OCI-LY1 (cell line): ENCODE measurements around the gene MAGI1.

Experiments used
- CTCF ChIP-seq: fragments of 200-600 bp; sonication (generic), shearing (Covaris generic); IDR thresholded peaks from 2 replicates; pipeline ENCODE4 v1.5.1; 2017; ENCODE audit warnings: mild to moderate bottlenecking, antibody characterized with exemption, low read length, moderate library complexity, mixed read lengths
- EZH2 ChIP-seq: fragments of 200-600 bp; sonication (generic), shearing (Covaris generic); IDR thresholded peaks from 2 replicates; pipeline ENCODE4 v1.8.0; 2017; ENCODE audit warnings: borderline replicate concordance, mixed run types, mild to moderate bottlenecking, antibody characterized with exemption, low read length, moderate library complexity, mixed read lengths

- no peak for TF ChIP-seq CTCF
- no peak for TF ChIP-seq EZH2
These were observed 84.6 kb downstream of the MAGI1 start for GRCh38 chr3:65953881-65954733.
